GM23338 (cell line): ENCODE data around the gene CACNA1C. TPM values are rescaled to one million over a fixed set of nuclear protein-coding genes. Genes with fewer than 3 reads are reported as not detected.

Source experiments
- ATAC-seq: fragments of 200-7000 bp; cut with Tn5 transposase; 3 replicates; pipeline ENCODE4 v1.9.1; 2020
- DNase-seq: peaks from one replicate; pipeline ENCODE4 v3.0.0-alpha.2; 2015; ENCODE audit warnings: low spot score
- H2AFZ ChIP-seq: fragments of 200-600 bp; sonication (generic); 2 replicates; pipeline ENCODE4 v1.8.0; 2016; ENCODE audit warnings: antibody characterized with exemption, mild to moderate bottlenecking, moderate library complexity
- H3F3A ChIP-seq: fragments of 200-600 bp; sonication (generic); replicated peaks from 2 replicates; pipeline ENCODE4 v1.8.0; 2017; ENCODE audit warnings: antibody characterized with exemption, mixed run types, low read depth
- H3K27ac ChIP-seq: fragments of 200-600 bp; sonication (generic); 2 replicates; pipeline ENCODE4 v1.6.1; 2016; ENCODE audit warnings: low read depth
- H3K27me3 ChIP-seq: fragments of 200-600 bp; sonication (generic); 2 replicates; pipeline ENCODE4 v1.8.0; 2016; ENCODE audit warnings: mild to moderate bottlenecking, mixed run types, moderate library complexity; ENCODE audit not compliant: insufficient read depth
- H3K36me3 ChIP-seq: fragments of 200-600 bp; sonication (generic); 2 replicates; pipeline ENCODE4 v1.8.0; 2016; ENCODE audit warnings: mild to moderate bottlenecking; ENCODE audit not compliant: insufficient read depth
- H3K4me1 ChIP-seq: fragments of 200-600 bp; sonication (generic); 2 replicates; pipeline ENCODE4 v1.8.0; 2016; ENCODE audit warnings: mild to moderate bottlenecking, moderate library complexity; ENCODE audit not compliant: insufficient read depth
- H3K4me2 ChIP-seq: fragments of 200-600 bp; sonication (generic); 2 replicates; pipeline ENCODE4 v1.7.1; 2017; ENCODE audit warnings: mixed run types
- H3K4me3 ChIP-seq: fragments of 200-600 bp; sonication (generic); 2 replicates; pipeline ENCODE4 v1.6.1; 2016; ENCODE audit warnings: mixed run types
- H3K79me2 ChIP-seq: fragments of 200-600 bp; sonication (generic); replicated peaks from 2 replicates; pipeline ENCODE4 v1.8.0; 2017; ENCODE audit warnings: mild to moderate bottlenecking; ENCODE audit not compliant: insufficient read depth
- H3K9me2 ChIP-seq: fragments of 200-600 bp; sonication (generic); 2 replicates; pipeline ENCODE4 v1.8.0; 2017; ENCODE audit not compliant: insufficient read depth
- H4K20me1 ChIP-seq: fragments of 200-600 bp; sonication (generic); replicated peaks from 2 replicates; pipeline ENCODE4 v1.8.0; 2017; ENCODE audit warnings: mild to moderate bottlenecking; ENCODE audit not compliant: insufficient read depth
- H3K27ac Mint-ChIP-seq: 2 replicates; pipeline ENCODE4 v1.8.0; 2020; ENCODE audit warnings: inconsistent platforms, mild to moderate bottlenecking, moderate library complexity, mixed read lengths
- H3K27me3 Mint-ChIP-seq: 3 replicates; pipeline ENCODE4 v1.8.0; 2022; ENCODE audit warnings: low read depth, mild to moderate bottlenecking, moderate library complexity, mixed read lengths, inconsistent platforms; ENCODE audit not compliant: insufficient read depth, poor library complexity
- H3K36me3 Mint-ChIP-seq: 3 replicates; pipeline ENCODE4 v1.8.0; 2021; ENCODE audit warnings: low read depth, mild to moderate bottlenecking, inconsistent platforms, moderate library complexity, mixed read lengths
- H3K4me1 Mint-ChIP-seq: 3 replicates; pipeline ENCODE4 v1.8.0; 2020; ENCODE audit warnings: mild to moderate bottlenecking, inconsistent platforms, mixed read lengths
- H3K4me3 Mint-ChIP-seq: 3 replicates; pipeline ENCODE4 v1.8.0; 2021; ENCODE audit warnings: moderate library complexity, mild to moderate bottlenecking, inconsistent platforms, mixed read lengths
- H3K9me3 Mint-ChIP-seq: 3 replicates; pipeline ENCODE4 v1.8.0; 2020; ENCODE audit warnings: moderate library complexity, mild to moderate bottlenecking, inconsistent platforms, mixed read lengths
- CREB1 ChIP-seq: fragments of 250-450 bp; sonication (Bioruptor Pico); IDR thresholded peaks from 2 replicates; pipeline ENCODE4 v1.5.0; 2020; ENCODE audit warnings: low read depth, mild to moderate bottlenecking, moderate library complexity
- EZH2phosphoT487 ChIP-seq: fragments of 200-600 bp; sonication (generic); IDR thresholded peaks from one replicate; pipeline ENCODE4 v1.8.1; 2018; ENCODE audit warnings: antibody characterized with exemption; ENCODE audit not compliant: unreplicated experiment
- JUNB ChIP-seq: IDR thresholded peaks from one replicate; pipeline ENCODE4 v1.6.1; 2016; ENCODE audit warnings: antibody characterized with exemption; ENCODE audit not compliant: unreplicated experiment
- NANOG ChIP-seq: IDR thresholded peaks from 2 replicates; pipeline ENCODE4 v1.6.1; 2016; ENCODE audit warnings: antibody characterized with exemption, borderline replicate concordance
- POLR2AphosphoS5 ChIP-seq: IDR thresholded peaks from 2 replicates; pipeline ENCODE4 v1.6.1; 2016; ENCODE audit warnings: antibody characterized with exemption, low read depth
- REST ChIP-seq: IDR thresholded peaks from one replicate; pipeline ENCODE4 v1.6.1; 2018; ENCODE audit warnings: antibody characterized with exemption; ENCODE audit not compliant: unreplicated experiment
- STAT1 ChIP-seq: IDR thresholded peaks from one replicate; pipeline ENCODE4 v1.6.1; 2016; ENCODE audit warnings: antibody characterized with exemption; ENCODE audit not compliant: unreplicated experiment
- polyA plus RNA-seq: library from polyadenylated mRNA; unstranded; fragments of >200 nt; fragmentation: Nextera tagmentation; extraction: Ambion mirVana; gene quantifications from 2 replicates; pipeline ENCODE4 v1.2.1, GENCODE V29; 2016
- total RNA-seq: library from RNA; depleted of rRNA; stranded (reverse); fragments of >200 nt; shearing (Covaris generic); gene quantifications from 2 replicates; pipeline ENCODE4 v1.2.3, GENCODE V29; 2014
- TF ChIP-seq, protein P1 (sequence below): fragments of 250-450 bp; sonication (Bioruptor Pico); IDR thresholded peaks from 2 replicates; pipeline ENCODE4 v1.5.0; 2020; ENCODE audit warnings: mild to moderate bottlenecking, moderate library complexity
- TF ChIP-seq, protein P2 (sequence below), 2 experiments: fragments of 200-600 bp in 1 of 2; sonication (generic) in 1 of 2; conservative IDR thresholded peaks; 2 replicates each; pipeline versions ENCODE4 v1.5.1 to v1.6.1; 2016 to 2017; ENCODE audit warnings: antibody characterized with exemption in 2 of 2, low read depth in 2 of 2, mild to moderate bottlenecking in 2 of 2, moderate library complexity in 1 of 2

The CACNA1C gene
- total and polyA plus RNA-seq, 2 experiments from 2014 or later, result 0.78 to 2.1 TPM

DNA sequence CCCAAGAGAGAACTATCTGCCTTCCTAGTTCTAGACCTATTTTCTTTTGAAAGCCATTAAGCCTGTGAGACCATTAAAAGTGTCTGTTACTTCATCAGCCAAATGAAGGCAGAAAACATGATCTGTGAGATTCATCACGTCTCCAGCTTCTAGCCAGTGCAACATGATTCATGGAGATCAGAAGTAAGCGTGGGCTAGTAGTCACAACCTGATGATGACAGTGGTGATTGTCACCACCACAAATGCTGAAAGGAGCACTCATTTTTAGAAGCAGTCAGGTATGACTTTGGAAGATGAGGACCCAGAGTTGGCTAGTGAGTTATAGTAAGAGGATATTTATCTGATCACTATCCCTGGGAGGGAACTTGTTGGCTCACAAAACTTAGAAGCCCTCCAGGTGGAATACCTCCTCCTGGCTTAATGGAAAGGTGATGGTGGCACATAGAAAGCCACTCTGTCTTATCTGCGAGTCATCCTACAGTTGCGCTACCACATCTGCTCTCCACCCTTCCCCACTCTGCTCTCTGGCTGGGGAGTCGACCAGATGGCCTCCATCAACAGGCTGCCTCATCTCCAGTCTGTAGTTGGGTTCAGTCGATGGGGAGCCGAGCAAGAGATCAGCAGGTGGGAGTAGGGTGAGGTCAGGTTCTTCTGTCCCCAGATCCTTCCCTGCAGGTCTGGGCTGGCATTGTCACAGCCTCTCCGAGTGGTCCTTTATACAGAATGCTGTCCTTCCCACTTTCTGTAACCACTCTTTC, 424.4 kb downstream of the CACNA1C start:
- Histone ChIP-seq H3K4me3 (no peak overlapping the region), H2AFZ (no peak overlapping the region), H4K20me1 (no peaks in the 10 kb centered on the region), H3K9me2 (peaks cover 10% of the 10 kb centered on the region; the same call in 1 of the 2 replicates), H3K27me3 (no peaks in the 10 kb centered on the region), H3K4me1 (no peaks in the 10 kb centered on the region), H3F3A (no peaks in the 10 kb centered on the region), H3K27ac (no peak overlapping the region), H3K79me2 (no peaks in the 10 kb centered on the region), H3K36me3 (no peaks in the 10 kb centered on the region), H3K4me2 (no peak overlapping the region)
- no peak overlapping the region for H3K4me3 Mint-ChIP-seq
- H3K27me3 Mint-ChIP-seq, result peaks cover 4% of the 10 kb centered on the region
- no peak overlapping the region for H3K27ac Mint-ChIP-seq
- H3K9me3 Mint-ChIP-seq, result no peaks in the 10 kb centered on the region
- no peaks in the 10 kb centered on the region for H3K36me3 Mint-ChIP-seq
- TF ChIP-seq STAT1, result no peak
- DNase-seq (no peak), ATAC-seq (no peak)
- H3K4me1 Mint-ChIP-seq, result no peaks in the 10 kb centered on the region

- DNase-seq (no peak), ATAC-seq (no peak)
- Histone ChIP-seq H3K4me1 (no peaks in the 10 kb centered on the region), H3K36me3 (no peaks in the 10 kb centered on the region), H3K79me2 (no peaks in the 10 kb centered on the region), H3K27ac (no peak overlapping the region), H3K4me2 (no peak overlapping the region), H3K9me2 (peaks cover 10% of the 10 kb centered on the region; the same call in 1 of the 2 replicates), H4K20me1 (no peaks in the 10 kb centered on the region), H3F3A (no peaks in the 10 kb centered on the region), H3K4me3 (no peak overlapping the region), H3K27me3 (no peaks in the 10 kb centered on the region), H2AFZ (no peak overlapping the region)
- H3K4me3 Mint-ChIP-seq, result no peak overlapping the region
- 0 out of 3 replicates have a peak, but pooled peaks cover 2% of the 10 kb centered on the region for H3K4me1 Mint-ChIP-seq
- H3K27ac Mint-ChIP-seq, result no peak overlapping the region
- H3K9me3 Mint-ChIP-seq, result no peaks in the 10 kb centered on the region
- H3K27me3 Mint-ChIP-seq, result peaks cover 6% of the 10 kb centered on the region
- TF ChIP-seq EZH2phosphoT487 (no peak), NANOG (no peak), REST (no peak), CREB1 (CRISPR knock-in tag) (no peak), JUNB (no peak), POLR2AphosphoS5 (no peak)
- TF ChIP-seq, protein P1, sequence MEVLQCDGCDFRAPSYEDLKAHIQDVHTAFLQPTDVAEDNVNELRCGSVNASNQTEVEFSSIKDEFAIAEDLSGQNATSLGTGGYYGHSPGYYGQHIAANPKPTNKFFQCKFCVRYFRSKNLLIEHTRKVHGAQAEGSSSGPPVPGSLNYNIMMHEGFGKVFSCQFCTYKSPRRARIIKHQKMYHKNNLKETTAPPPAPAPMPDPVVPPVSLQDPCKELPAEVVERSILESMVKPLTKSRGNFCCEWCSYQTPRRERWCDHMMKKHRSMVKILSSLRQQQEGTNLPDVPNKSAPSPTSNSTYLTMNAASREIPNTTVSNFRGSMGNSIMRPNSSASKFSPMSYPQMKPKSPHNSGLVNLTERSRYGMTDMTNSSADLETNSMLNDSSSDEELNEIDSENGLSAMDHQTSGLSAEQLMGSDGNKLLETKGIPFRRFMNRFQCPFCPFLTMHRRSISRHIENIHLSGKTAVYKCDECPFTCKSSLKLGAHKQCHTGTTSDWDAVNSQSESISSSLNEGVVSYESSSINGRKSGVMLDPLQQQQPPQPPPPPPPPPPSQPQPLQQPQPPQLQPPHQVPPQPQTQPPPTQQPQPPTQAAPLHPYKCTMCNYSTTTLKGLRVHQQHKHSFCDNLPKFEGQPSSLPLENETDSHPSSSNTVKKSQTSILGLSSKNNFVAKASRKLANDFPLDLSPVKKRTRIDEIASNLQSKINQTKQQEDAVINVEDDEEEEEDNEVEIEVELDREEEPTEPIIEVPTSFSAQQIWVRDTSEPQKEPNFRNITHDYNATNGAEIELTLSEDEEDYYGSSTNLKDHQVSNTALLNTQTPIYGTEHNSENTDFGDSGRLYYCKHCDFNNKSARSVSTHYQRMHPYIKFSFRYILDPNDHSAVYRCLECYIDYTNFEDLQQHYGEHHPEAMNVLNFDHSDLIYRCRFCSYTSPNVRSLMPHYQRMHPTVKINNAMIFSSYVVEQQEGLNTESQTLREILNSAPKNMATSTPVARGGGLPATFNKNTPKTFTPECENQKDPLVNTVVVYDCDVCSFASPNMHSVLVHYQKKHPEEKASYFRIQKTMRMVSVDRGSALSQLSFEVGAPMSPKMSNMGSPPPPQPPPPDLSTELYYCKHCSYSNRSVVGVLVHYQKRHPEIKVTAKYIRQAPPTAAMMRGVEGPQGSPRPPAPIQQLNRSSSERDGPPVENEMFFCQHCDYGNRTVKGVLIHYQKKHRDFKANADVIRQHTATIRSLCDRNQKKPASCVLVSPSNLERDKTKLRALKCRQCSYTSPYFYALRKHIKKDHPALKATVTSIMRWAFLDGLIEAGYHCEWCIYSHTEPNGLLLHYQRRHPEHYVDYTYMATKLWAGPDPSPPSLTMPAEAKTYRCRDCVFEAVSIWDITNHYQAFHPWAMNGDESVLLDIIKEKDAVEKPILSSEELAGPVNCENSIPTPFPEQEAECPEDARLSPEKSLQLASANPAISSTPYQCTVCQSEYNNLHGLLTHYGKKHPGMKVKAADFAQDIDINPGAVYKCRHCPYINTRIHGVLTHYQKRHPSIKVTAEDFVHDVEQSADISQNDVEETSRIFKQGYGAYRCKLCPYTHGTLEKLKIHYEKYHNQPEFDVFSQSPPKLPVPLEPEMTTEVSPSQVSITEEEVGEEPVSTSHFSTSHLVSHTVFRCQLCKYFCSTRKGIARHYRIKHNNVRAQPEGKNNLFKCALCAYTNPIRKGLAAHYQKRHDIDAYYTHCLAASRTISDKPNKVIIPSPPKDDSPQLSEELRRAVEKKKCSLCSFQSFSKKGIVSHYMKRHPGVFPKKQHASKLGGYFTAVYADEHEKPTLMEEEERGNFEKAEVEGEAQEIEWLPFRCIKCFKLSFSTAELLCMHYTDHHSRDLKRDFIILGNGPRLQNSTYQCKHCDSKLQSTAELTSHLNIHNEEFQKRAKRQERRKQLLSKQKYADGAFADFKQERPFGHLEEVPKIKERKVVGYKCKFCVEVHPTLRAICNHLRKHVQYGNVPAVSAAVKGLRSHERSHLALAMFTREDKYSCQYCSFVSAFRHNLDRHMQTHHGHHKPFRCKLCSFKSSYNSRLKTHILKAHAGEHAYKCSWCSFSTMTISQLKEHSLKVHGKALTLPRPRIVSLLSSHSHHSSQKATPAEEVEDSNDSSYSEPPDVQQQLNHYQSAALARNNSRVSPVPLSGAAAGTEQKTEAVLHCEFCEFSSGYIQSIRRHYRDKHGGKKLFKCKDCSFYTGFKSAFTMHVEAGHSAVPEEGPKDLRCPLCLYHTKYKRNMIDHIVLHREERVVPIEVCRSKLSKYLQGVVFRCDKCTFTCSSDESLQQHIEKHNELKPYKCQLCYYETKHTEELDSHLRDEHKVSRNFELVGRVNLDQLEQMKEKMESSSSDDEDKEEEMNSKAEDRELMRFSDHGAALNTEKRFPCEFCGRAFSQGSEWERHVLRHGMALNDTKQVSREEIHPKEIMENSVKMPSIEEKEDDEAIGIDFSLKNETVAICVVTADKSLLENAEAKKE (CRISPR knock-in tag), result no peak
- TF ChIP-seq, protein P2, sequence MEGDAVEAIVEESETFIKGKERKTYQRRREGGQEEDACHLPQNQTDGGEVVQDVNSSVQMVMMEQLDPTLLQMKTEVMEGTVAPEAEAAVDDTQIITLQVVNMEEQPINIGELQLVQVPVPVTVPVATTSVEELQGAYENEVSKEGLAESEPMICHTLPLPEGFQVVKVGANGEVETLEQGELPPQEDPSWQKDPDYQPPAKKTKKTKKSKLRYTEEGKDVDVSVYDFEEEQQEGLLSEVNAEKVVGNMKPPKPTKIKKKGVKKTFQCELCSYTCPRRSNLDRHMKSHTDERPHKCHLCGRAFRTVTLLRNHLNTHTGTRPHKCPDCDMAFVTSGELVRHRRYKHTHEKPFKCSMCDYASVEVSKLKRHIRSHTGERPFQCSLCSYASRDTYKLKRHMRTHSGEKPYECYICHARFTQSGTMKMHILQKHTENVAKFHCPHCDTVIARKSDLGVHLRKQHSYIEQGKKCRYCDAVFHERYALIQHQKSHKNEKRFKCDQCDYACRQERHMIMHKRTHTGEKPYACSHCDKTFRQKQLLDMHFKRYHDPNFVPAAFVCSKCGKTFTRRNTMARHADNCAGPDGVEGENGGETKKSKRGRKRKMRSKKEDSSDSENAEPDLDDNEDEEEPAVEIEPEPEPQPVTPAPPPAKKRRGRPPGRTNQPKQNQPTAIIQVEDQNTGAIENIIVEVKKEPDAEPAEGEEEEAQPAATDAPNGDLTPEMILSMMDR (conservative IDR thresholded peaks at IDR 0.05; ENCODE audit: low read depth in 2 of 2), result no peak
- no peaks in the 10 kb centered on the region for H3K36me3 Mint-ChIP-seq
These were observed 427.2 kb downstream of the CACNA1C start for GRCh38 chr12:2479851-2480535.
